CD4-positive, CD25-positive, alpha-beta regulatory T cell (primary cell): ENCODE data around the gene LRRC55. TPM values are rescaled to one million over a fixed set of nuclear protein-coding genes. Genes with fewer than 3 reads are reported as not detected.

Source experiments
- ATAC-seq, 2 donors: fragments of 150-1000 bp; cut with Tn5 transposase; one replicate each; pipeline ENCODE4 v1.10.0; 2021; ENCODE audit warnings: low read depth in 2 of 2, moderate number of reproducible peaks in 2 of 2, moderate library complexity in 1 of 2
- DNase-seq, 3 donors: peaks; one replicate each; pipeline versions ENCODE4 v3.0.0 to v3.0.0-alpha.2; 2012 to 2022; ENCODE audit warnings: mixed read lengths in 1 of 3
- H3K27ac ChIP-seq: one replicate; pipeline ENCODE4 v1.7.0; 2013; ENCODE audit warnings: mild to moderate bottlenecking, low read length; ENCODE audit not compliant: insufficient read depth, poor library complexity, severe bottlenecking
- H3K27me3 ChIP-seq: one replicate; pipeline ENCODE4 v1.7.0; 2013; ENCODE audit warnings: low read length; ENCODE audit not compliant: control insufficient read depth, insufficient read depth
- H3K36me3 ChIP-seq: one replicate; pipeline ENCODE4 v1.7.0; 2013; ENCODE audit warnings: mild to moderate bottlenecking, low read length, moderate library complexity; ENCODE audit not compliant: control insufficient read depth, insufficient read depth
- H3K4me1 ChIP-seq: 2 replicates; pipeline ENCODE4 v1.7.0; 2013; ENCODE audit warnings: mild to moderate bottlenecking, low read length; ENCODE audit not compliant: insufficient read depth, control insufficient read depth, poor library complexity, severe bottlenecking
- H3K4me3 ChIP-seq: one replicate; pipeline ENCODE4 v1.7.0; 2013; ENCODE audit warnings: low read depth, mild to moderate bottlenecking, low read length, moderate library complexity
- H3K9me3 ChIP-seq, 2 experiments: 1 replicate in 1 of 2; 2 replicates in 1 of 2; pipeline ENCODE4 v1.7.0; 2013; ENCODE audit warnings: low read length in 2 of 2, mild to moderate bottlenecking in 1 of 2, moderate library complexity in 1 of 2; ENCODE audit not compliant: control insufficient read depth in 2 of 2
- H3K27ac Mint-ChIP-seq, 3 donors: one replicate each; pipeline ENCODE4 v1.8.0; 2020 to 2022; ENCODE audit warnings: mild to moderate bottlenecking in 3 of 3, mixed read lengths in 3 of 3, moderate library complexity in 2 of 3
- H3K27me3 Mint-ChIP-seq: one replicate; pipeline ENCODE4 v1.8.0; 2022; ENCODE audit warnings: mild to moderate bottlenecking, mixed read lengths
- H3K36me3 Mint-ChIP-seq: one replicate; pipeline ENCODE4 v1.8.0; 2020; ENCODE audit warnings: mixed read lengths
- H3K4me1 Mint-ChIP-seq, 4 donors: one replicate each; pipeline ENCODE4 v1.8.0; 2020 to 2022; ENCODE audit warnings: mixed read lengths in 4 of 4, mild to moderate bottlenecking in 1 of 4
- H3K4me3 Mint-ChIP-seq, 4 donors: one replicate each; pipeline ENCODE4 v1.8.0; 2020 to 2022; ENCODE audit warnings: mild to moderate bottlenecking in 4 of 4, mixed read lengths in 4 of 4, moderate library complexity in 3 of 4
- H3K9me3 Mint-ChIP-seq, 7 donors: one replicate each; pipeline ENCODE4 v1.8.0; 2020 to 2022; ENCODE audit warnings: mixed read lengths in 7 of 7, mild to moderate bottlenecking in 3 of 7, moderate library complexity in 2 of 7
- polyA plus RNA-seq, 4 donors: library from polyadenylated mRNA; unstranded; fragments of 300-500 nt; fragmentation: Illumina TruSeq; gene quantifications; one replicate each; pipeline ENCODE4 v1.2.3, GENCODE V29; 2021
- total RNA-seq: library from RNA; stranded (reverse); gene quantifications from one replicate; pipeline ENCODE4 v1.2.3, GENCODE V29; 2022

Gene LRRC55
- total and polyA plus RNA-seq, 5 donors from 2014 or later: not detected

DNA sequence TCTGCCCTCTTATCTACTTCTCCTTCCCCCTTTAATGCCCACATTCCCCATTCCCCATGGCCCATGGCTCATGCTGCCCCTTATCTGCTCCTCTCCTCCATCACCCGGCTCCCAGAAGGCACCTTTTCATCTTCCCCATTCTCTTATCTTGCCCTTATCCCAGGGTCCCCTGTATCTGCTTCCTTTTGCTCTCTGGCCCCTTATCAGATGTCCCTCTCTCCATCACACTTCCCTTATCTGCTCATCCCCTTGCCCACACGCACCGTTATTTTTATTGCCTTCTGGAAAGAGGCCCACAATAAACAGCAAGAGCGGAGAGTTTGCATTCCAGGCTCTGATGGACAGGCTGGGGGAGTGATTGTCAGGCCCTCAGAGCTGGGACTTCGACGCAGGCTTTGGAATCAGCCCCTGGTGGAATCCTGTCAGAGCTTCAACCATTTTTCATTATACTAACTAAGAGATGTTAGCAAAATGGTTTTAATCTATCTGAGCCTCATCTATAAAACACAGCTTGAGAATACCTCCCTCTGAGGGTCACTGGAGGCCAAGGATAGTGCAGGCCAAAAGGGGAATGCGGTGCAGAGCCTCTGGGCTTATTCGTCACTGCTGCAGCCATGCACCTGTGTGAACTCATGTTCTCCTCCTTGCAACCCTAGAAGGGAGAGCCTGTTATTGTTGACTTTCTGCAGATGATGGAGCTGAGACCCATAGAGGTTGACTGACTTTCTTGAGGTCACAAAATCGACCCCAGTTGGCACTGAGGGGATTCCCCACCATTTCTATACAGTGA lies 37.0 kb upstream of the LRRC55 start:
- ATAC-seq (no peak), DNase-seq (no peak)
- no peak overlapping the region for H3K27ac Mint-ChIP-seq
- Histone ChIP-seq H3K27me3 (no peaks in the 10 kb centered on the region), H3K4me1 (no peaks in the 10 kb centered on the region), H3K9me3 (no peaks in the 10 kb centered on the region), H3K27ac (no peak overlapping the region), H3K4me3 (no peak overlapping the region), H3K36me3 (no peaks in the 10 kb centered on the region)
- H3K36me3 Mint-ChIP-seq: no peaks in the 10 kb centered on the region
- H3K9me3 Mint-ChIP-seq: peaks cover 0 to 2% (median 0%) of the 10 kb centered on the region in 7 donors
- no peaks in the 10 kb centered on the region for H3K4me1 Mint-ChIP-seq
- H3K4me3 Mint-ChIP-seq: no peak overlapping the region
- peaks cover 4% of the 10 kb centered on the region for H3K27me3 Mint-ChIP-seq

DNA sequence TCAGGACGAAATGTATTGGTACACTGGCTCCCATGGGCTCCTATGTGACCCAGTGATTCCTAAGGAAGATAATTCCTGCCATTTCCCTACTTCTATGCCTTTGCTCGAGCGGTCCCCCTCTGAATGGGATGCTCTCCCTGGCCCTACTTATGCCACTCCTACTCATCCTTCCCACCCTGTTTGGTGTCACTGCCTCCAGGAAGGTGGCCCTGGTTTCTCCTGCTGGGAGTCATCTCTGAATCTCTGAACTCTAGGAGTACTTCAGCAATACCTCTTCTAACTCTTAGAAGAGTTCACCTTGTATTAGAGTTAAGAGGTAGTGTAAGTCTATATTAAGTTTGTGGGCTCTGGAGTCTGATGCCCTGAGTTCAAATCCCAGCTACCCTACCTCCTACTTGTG lies 35.5 kb upstream of the LRRC55 start:
- Histone ChIP-seq H3K4me1 (no peaks in the 10 kb centered on the region), H3K9me3 (no peaks in the 10 kb centered on the region), H3K27me3 (no peaks in the 10 kb centered on the region), H3K36me3 (no peaks in the 10 kb centered on the region), H3K4me3 (no peak overlapping the region), H3K27ac (no peak overlapping the region)
- Mint-ChIP-seq H3K27ac (no peak overlapping the region), H3K4me3 (no peak overlapping the region), H3K9me3 (peaks cover 0 to 2% (median 0%) of the 10 kb centered on the region in 7 donors), H3K27me3 (peaks cover 4% of the 10 kb centered on the region), H3K4me1 (no peaks in the 10 kb centered on the region), H3K36me3 (no peaks in the 10 kb centered on the region)
- ATAC-seq (no peak), DNase-seq (no peak)

DNA sequence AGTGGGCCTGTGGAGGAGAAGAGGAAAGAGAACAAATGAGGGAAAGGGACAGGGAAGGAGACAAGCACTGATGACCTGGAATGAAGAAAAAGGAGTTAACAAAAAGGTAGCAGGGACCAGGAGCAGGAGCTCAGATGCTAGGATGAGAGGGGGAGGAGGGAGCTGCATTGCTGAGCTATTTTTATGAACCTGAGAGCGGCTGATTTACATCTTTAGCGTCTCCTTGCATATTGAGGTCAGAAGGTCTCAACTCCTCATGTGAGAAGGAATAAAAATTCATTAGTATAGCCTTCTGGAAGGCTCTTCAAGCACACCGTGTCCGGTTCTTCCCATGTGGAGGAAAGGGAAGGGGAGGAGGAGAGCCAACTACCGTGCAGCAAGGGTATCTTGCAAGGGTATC lies 33.1 kb upstream of the LRRC55 start:
- Mint-ChIP-seq H3K4me3 (no peak overlapping the region), H3K36me3 (no peaks in the 10 kb centered on the region), H3K27ac (no peak overlapping the region), H3K9me3 (peaks cover 0 to 2% (median 0%) of the 10 kb centered on the region in 7 donors), H3K27me3 (peaks cover 4% of the 10 kb centered on the region), H3K4me1 (no peaks in the 10 kb centered on the region)
- Histone ChIP-seq H3K27me3 (no peaks in the 10 kb centered on the region), H3K9me3 (no peaks in the 10 kb centered on the region), H3K27ac (no peak overlapping the region), H3K36me3 (no peaks in the 10 kb centered on the region), H3K4me1 (no peaks in the 10 kb centered on the region), H3K4me3 (no peak overlapping the region)
- no peak for ATAC-seq
- DNase-seq: no peak

DNA sequence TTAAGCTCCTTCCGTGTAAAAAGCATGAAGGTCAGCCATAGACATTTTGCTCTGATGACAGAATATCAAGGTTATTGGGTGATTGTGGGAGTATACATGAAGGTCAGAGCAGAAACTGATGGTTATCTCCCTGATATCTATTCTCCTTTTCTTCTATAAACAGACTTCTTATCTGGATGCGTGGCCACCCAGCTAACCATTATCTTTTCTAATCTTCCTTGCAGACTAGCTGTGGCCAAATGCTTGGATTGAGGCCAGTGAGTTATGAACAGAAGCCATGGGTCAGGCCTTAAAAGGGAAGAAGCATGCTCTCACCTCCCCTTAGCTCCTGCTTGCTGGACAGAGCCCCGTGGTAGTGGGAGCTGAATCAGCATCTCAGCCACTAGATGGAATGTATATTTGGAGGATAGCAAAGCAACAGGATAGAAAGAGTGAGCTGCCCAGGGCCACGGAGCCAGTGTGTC lies 31.3 kb upstream of the LRRC55 start:
- Histone ChIP-seq H3K4me3 (no peak overlapping the region), H3K27ac (no peak overlapping the region), H3K36me3 (no peaks in the 10 kb centered on the region), H3K27me3 (peaks cover 5% of the 10 kb centered on the region), H3K4me1 (no peaks in the 10 kb centered on the region), H3K9me3 (no peaks in the 10 kb centered on the region)
- no peak for DNase-seq
- ATAC-seq: no peak
- Mint-ChIP-seq H3K4me3 (no peak overlapping the region), H3K4me1 (no peaks in the 10 kb centered on the region), H3K9me3 (peaks cover 0 to 3% (median 0%) of the 10 kb centered on the region in 7 donors), H3K36me3 (no peaks in the 10 kb centered on the region), H3K27me3 (peaks cover 4% of the 10 kb centered on the region), H3K27ac (no peak overlapping the region)

DNA sequence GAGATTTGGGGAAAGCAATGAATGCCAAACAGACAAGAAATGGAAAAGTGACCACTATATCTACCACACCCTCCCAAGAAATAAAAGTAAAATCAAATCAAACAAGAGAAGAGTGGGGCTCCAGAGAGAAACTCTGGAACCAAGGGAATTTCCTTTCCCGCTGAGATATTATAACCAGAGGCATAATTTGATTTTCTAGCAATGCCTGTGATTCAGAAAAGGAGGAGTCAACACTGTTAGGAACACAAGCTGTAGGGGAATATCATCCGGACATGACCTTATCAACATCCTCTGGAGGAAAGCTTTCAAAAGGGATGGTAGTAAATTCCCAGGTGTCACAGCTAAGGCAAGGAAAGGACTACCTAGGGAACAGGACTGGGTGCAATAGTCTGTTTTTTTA lies 29.6 kb upstream of the LRRC55 start:
- Mint-ChIP-seq H3K9me3 (peaks cover 0 to 1% (median 0%) of the 10 kb centered on the region in 7 donors), H3K36me3 (no peaks in the 10 kb centered on the region), H3K27ac (no peak overlapping the region), H3K27me3 (peaks cover 4% of the 10 kb centered on the region), H3K4me3 (no peak overlapping the region), H3K4me1 (no peaks in the 10 kb centered on the region)
- no peak for DNase-seq
- H3K27ac ChIP-seq: no peak overlapping the region
- no peak for ATAC-seq
- no peaks in the 10 kb centered on the region for H3K9me3 ChIP-seq
- H3K36me3 ChIP-seq: no peaks in the 10 kb centered on the region
- no peaks in the 10 kb centered on the region for H3K4me1 ChIP-seq
- H3K4me3 ChIP-seq: no peak overlapping the region
- H3K27me3 ChIP-seq: peaks cover 7% of the 10 kb centered on the region

- no peaks in the 10 kb centered on the region for H3K9me3 ChIP-seq
- H3K27me3 Mint-ChIP-seq: no peaks in the 10 kb centered on the region
- H3K4me3 ChIP-seq: no peak overlapping the region
- ATAC-seq (no peak), DNase-seq (no peak)
- peaks cover 7% of the 10 kb centered on the region for H3K27me3 ChIP-seq
- H3K36me3 Mint-ChIP-seq: no peaks in the 10 kb centered on the region
- H3K4me1 ChIP-seq: no peaks in the 10 kb centered on the region
- peaks cover 0 to 1% (median 0%) of the 10 kb centered on the region in 7 donors for H3K9me3 Mint-ChIP-seq
- no peaks in the 10 kb centered on the region for H3K4me1 Mint-ChIP-seq
- H3K4me3 Mint-ChIP-seq: no peak overlapping the region
- no peak overlapping the region for H3K27ac ChIP-seq
- H3K27ac Mint-ChIP-seq: no peak overlapping the region
- no peaks in the 10 kb centered on the region for H3K36me3 ChIP-seq
Observed at GRCh38 chr11:57153448-57153847, 28.3 kb upstream of the LRRC55 start.

GRCh38 chr11:57154739-57155138 lies 27.0 kb upstream of the LRRC55 start:
- Histone ChIP-seq H3K36me3 (no peaks in the 10 kb centered on the region), H3K27ac (no peak overlapping the region), H3K27me3 (peaks cover 7% of the 10 kb centered on the region), H3K9me3 (no peaks in the 10 kb centered on the region), H3K4me3 (no peak overlapping the region), H3K4me1 (no peaks in the 10 kb centered on the region)
- Mint-ChIP-seq H3K9me3 (peaks cover 0 to 1% (median 0%) of the 10 kb centered on the region in 7 donors), H3K4me3 (no peak overlapping the region), H3K36me3 (no peaks in the 10 kb centered on the region), H3K4me1 (no peaks in the 10 kb centered on the region), H3K27me3 (no peaks in the 10 kb centered on the region), H3K27ac (no peak overlapping the region)
- no peak for ATAC-seq
- DNase-seq: no peak

- no peaks in the 10 kb centered on the region for H3K36me3 ChIP-seq
- Mint-ChIP-seq H3K36me3 (no peaks in the 10 kb centered on the region), H3K27me3 (no peaks in the 10 kb centered on the region), H3K4me1 (no peaks in the 10 kb centered on the region), H3K9me3 (peaks cover 0 to 1% (median 0%) of the 10 kb centered on the region in 7 donors), H3K4me3 (no peak overlapping the region), H3K27ac (no peak overlapping the region)
- DNase-seq: no peak
- H3K27ac ChIP-seq: no peak overlapping the region
- H3K9me3 ChIP-seq: no peaks in the 10 kb centered on the region
- H3K4me3 ChIP-seq: no peak overlapping the region
- peaks cover 7% of the 10 kb centered on the region for H3K27me3 ChIP-seq
- H3K4me1 ChIP-seq: no peaks in the 10 kb centered on the region
- no peak for ATAC-seq
Observed at GRCh38 chr11:57155400-57155799, 26.4 kb upstream of the LRRC55 start.
